Glutamatergic neuron (in vitro differentiated cells): ENCODE results near the gene ZNF778. TPM values are rescaled to one million over a fixed set of nuclear protein-coding genes. Genes with fewer than 3 reads are reported as not detected.

ENCODE experiments used
- DNase-seq: peaks from one replicate; pipeline ENCODE4 v3.0.0; 2022
- H3K27ac Mint-ChIP-seq: one replicate; pipeline ENCODE4 v1.8.0; 2020; ENCODE audit warnings: mild to moderate bottlenecking, mixed read lengths, inconsistent platforms; ENCODE audit not compliant: unreplicated experiment
- H3K27me3 Mint-ChIP-seq: one replicate; pipeline ENCODE4 v1.8.0; 2020; ENCODE audit warnings: mild to moderate bottlenecking, moderate library complexity, mixed read lengths, inconsistent platforms; ENCODE audit not compliant: unreplicated experiment
- H3K36me3 Mint-ChIP-seq: one replicate; pipeline ENCODE4 v1.8.0; 2020; ENCODE audit warnings: mild to moderate bottlenecking, mixed read lengths, inconsistent platforms; ENCODE audit not compliant: unreplicated experiment
- H3K4me1 Mint-ChIP-seq: one replicate; pipeline ENCODE4 v1.8.0; 2020; ENCODE audit warnings: mild to moderate bottlenecking, low read depth, mixed read lengths, inconsistent platforms; ENCODE audit not compliant: unreplicated experiment
- H3K4me3 Mint-ChIP-seq: one replicate; pipeline ENCODE4 v1.8.0; 2020; ENCODE audit warnings: mild to moderate bottlenecking, mixed read lengths, inconsistent platforms; ENCODE audit not compliant: unreplicated experiment
- H3K9me3 Mint-ChIP-seq: one replicate; pipeline ENCODE4 v1.8.0; 2020; ENCODE audit warnings: mild to moderate bottlenecking, moderate library complexity, mixed read lengths, inconsistent platforms; ENCODE audit not compliant: unreplicated experiment
- long read RNA-seq: library from polyadenylated mRNA; unstranded; transcript quantifications from one replicate; pipeline ENCODE4 v2.0.0, GENCODE V29; 2020; ENCODE audit not compliant: unreplicated experiment
- total RNA-seq: library from RNA; stranded (reverse); fragmentation: NEBNext Ultra II Directional; extraction: Animal tissue kit (Norgen Biotek cat#: 25700); gene quantifications from one replicate; pipeline ENCODE4 v1.2.1, GENCODE V29; 2021; ENCODE audit not compliant: unreplicated experiment
- TF ChIP-seq, protein P1 (sequence below): fragments of 200-600 bp; sonication (generic); IDR thresholded peaks from one replicate; pipeline ENCODE4 v1.5.0; 2021; ENCODE audit not compliant: partially characterized antibody, unreplicated experiment

The ZNF778 gene
- total RNA-seq, result 36.2 TPM
- long read RNA-seq, partial matches to known transcripts, result 0 of 3 reads
- long read RNA-seq, other reads (novel, unspliced or antisense), result 1 of 3 reads

DNA sequence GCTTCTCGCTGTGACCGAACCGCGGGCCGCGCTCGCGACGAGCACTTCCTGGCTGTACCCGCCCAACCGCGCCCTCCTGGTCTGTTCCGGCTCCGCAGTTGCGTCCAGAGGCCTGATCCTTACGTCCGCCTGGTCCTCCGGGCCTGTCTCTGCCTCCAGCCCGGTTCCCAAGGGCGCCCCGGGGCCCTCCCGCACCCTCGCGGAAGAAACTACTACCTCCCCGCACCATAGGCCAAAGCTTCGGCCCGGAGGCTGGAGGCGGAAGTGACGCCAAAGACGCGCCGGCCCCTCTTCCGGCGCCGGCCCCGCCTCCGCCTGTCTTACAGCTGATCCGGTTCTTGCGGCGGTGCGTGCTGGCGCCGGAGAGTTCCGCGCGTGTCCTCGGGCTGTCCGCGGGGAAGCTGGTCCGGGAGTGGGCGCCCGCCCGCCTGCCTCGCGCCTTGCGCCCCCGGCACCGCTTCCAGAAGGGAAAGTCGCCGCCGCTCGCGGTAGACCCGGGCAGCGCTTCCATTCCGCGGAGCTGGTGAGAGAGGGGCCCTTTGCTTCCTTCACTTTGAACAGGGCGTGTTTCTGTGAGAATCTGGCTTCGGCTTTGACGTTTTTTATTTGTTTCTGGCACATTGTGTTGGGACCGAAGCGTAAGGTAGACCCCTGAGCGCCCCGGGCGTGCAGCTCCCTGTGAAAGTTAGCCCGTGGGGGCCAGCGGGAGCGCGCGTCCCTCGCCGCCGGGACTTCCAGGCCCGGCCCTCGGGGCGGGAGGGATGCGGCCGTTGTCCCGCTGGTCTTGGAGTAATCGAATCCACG, at the start of gene ZNF778:
ZNF778 (plus strand) TSS at position 316 of the 804 bp plus-strand sequence. CDS start 3,425 bp downstream, outside the sequence.
- TF ChIP-seq, protein P1, sequence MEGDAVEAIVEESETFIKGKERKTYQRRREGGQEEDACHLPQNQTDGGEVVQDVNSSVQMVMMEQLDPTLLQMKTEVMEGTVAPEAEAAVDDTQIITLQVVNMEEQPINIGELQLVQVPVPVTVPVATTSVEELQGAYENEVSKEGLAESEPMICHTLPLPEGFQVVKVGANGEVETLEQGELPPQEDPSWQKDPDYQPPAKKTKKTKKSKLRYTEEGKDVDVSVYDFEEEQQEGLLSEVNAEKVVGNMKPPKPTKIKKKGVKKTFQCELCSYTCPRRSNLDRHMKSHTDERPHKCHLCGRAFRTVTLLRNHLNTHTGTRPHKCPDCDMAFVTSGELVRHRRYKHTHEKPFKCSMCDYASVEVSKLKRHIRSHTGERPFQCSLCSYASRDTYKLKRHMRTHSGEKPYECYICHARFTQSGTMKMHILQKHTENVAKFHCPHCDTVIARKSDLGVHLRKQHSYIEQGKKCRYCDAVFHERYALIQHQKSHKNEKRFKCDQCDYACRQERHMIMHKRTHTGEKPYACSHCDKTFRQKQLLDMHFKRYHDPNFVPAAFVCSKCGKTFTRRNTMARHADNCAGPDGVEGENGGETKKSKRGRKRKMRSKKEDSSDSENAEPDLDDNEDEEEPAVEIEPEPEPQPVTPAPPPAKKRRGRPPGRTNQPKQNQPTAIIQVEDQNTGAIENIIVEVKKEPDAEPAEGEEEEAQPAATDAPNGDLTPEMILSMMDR, result peak; percentile 4
- Mint-ChIP-seq H3K4me3 (peak within 1 kb of the TSS; percentile 87), H3K9me3 (peaks cover 5% of the 10 kb centered on the region), H3K27ac (peak within 1 kb of the TSS; percentile 31), H3K27me3 (peaks cover 4% of the 10 kb centered on the region), H3K4me1 (peaks cover 8% of the 10 kb centered on the region), H3K36me3 (peaks cover 1% of the 10 kb centered on the region)
- peak; percentile 82 for DNase-seq

DNA sequence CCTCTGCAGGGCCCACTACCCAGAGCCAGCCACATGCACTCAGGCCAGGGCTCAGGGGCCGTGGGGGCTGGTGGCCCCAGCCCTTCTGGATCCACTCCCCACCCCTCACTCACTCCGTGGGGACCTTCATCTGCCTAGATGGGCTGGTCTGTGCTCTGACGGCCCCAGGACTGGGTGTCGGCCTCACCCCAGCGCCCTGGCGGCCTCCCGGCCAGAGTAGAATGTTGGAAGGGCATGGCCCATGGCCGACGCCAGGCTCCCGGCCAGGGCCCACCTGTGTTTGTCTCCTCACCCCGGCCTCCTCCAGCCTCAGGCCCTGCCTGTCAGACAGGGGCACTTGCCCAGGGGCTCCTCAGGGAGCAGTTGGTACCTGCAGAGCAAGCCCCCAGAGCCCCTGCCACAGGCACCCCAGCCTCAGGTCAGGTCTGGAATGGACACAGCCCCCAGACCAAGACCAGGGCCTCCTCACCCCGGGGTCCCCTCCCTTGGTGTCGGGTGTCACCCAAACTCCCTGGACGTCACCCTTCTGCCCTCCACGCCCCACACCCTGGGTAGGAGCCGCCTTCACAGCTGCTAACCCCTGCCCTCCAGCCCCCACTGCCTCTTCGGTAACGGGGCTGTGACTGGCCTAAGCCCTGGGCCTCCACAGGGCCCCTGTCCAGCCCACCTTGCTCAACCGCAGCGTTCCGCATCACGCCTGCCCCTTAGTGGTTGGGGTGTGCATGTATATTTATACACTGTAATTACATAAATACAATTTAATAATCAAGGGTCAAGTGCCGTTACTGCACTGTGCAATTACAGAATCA, 48.9 kb upstream of the ZNF778 start:
- H3K4me3 Mint-ChIP-seq, result no peak overlapping the region
- H3K36me3 Mint-ChIP-seq, result no peaks in the 10 kb centered on the region
- H3K27me3 Mint-ChIP-seq, result peaks cover 4% of the 10 kb centered on the region
- peaks cover 18% of the 10 kb centered on the region for H3K4me1 Mint-ChIP-seq
- no peak overlapping the region for H3K27ac Mint-ChIP-seq
- no peaks in the 10 kb centered on the region for H3K9me3 Mint-ChIP-seq
- no peak for DNase-seq
- TF ChIP-seq, protein P1, result peak; percentile 9

DNA sequence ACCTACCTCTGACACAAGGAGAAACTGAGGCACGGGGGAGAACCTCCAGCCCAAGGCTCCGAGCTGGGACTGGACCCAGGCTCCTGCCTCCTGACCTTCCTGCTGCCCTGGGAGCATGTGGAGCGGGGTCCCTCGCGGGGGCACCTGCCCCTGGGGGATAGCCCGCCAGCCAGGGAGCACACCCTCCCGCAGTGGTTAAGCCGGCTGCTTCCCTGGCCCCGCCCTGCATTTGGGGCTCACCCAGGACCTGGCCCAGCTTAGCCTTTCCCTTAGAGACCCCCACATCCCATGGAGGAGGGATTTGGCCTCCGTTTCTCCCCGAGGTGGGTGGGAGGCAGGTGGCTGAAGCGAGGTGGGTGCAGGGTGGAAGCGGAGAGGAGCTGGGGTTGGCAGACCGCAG, 47.7 kb upstream of the ZNF778 start:
- Mint-ChIP-seq H3K27ac (no peak overlapping the region), H3K27me3 (peaks cover 4% of the 10 kb centered on the region), H3K9me3 (no peaks in the 10 kb centered on the region), H3K36me3 (no peaks in the 10 kb centered on the region), H3K4me1 (peaks cover 12% of the 10 kb centered on the region), H3K4me3 (no peak overlapping the region)
- DNase-seq, result no peak
- TF ChIP-seq, protein P1, result no peak

DNA sequence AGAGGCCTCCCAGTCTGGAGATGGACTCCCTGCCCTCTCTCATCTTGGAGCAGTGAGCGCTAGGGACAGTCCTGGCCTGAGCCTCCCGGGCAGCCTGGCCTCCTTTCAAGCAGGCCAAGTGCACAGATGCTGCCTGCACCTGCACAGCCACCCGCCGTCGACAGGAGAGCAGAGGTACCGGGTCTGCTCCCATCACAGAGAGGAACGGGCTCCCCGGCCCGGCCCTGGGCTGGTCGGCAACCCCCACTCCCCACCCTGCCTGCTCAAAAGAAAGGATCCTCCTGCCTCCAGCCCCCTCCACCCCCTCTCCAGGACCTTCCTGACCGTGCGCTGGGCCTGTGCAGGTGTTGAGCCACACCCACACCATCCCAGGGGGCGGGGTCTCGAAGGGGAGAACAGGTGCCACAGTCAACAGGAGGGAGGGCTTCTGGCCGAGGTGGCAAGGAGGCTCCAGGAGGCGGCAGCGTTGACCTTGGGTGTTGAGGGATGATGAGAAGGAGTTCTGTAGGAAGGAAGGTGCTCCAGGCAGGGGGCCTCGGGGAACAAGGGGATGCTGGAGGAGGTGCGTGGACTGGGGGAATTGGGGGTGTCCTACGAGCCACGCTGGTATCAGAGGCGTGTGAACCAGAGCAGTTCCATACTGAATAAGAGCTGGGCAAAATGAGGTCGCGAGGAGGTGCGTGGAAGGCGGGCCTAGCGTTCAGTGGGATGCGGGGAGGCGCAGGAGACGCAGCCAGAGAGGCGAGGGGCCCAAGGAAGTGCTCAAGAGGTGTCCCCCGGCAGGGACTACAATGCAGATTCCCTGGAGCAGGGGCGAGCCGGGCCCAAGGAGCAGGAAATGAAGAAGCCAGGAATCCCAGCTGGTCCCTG, 46.9 kb upstream of the ZNF778 start:
- Mint-ChIP-seq H3K4me1 (peaks cover 12% of the 10 kb centered on the region), H3K9me3 (no peaks in the 10 kb centered on the region), H3K27ac (no peak overlapping the region), H3K4me3 (peak overlapping the region; percentile 75), H3K36me3 (no peaks in the 10 kb centered on the region), H3K27me3 (peaks cover 4% of the 10 kb centered on the region)
- TF ChIP-seq, protein P1, result no peak
- no peak for DNase-seq
